ENCODE measurements around the gene CALN1.

CALN1 gene

GRCh38 chr7:72326365-72326764 lies 85.8 kb downstream of the CALN1 start:
- no peak for FAIRE-seq
- peak; percentile 23 for DNase-seq (ENCODE audit: low spot score)

- no peak for FAIRE-seq
- no peak for DNase-seq (ENCODE audit: low spot score)
These were observed 86.6 kb downstream of the CALN1 start for GRCh38 chr7:72325561-72325960.

- FAIRE-seq (no peak), DNase-seq (ENCODE audit: low spot score) (no peak)
These were observed 90.5 kb downstream of the CALN1 start for GRCh38 chr7:72321637-72322036.

GRCh38 chr7:72321081-72321480 lies 91.1 kb downstream of the CALN1 start:
- DNase-seq (ENCODE audit: low spot score) (no peak), FAIRE-seq (no peak)

GRCh38 chr7:72317341-72317740 lies 94.8 kb downstream of the CALN1 start:
- no peak for FAIRE-seq
- DNase-seq (ENCODE audit: low spot score): no peak

GRCh38 chr7:72316148-72316547 lies 96.0 kb downstream of the CALN1 start:
- DNase-seq (ENCODE audit: low spot score) (no peak), FAIRE-seq (no peak)

GRCh38 chr7:72313906-72314305 lies 98.2 kb downstream of the CALN1 start:
- FAIRE-seq (no peak), DNase-seq (ENCODE audit: low spot score) (no peak)

GRCh38 chr7:72310301-72310700 lies 101.8 kb downstream of the CALN1 start:
- FAIRE-seq (no peak), DNase-seq (ENCODE audit: low spot score) (no peak)

- DNase-seq (ENCODE audit: low spot score) (no peak), FAIRE-seq (no peak)
These were observed 102.7 kb downstream of the CALN1 start for GRCh38 chr7:72309476-72309875.

- no peak for DNase-seq (ENCODE audit: low spot score)
These were observed 103.2 kb downstream of the CALN1 start for GRCh38 chr7:72308986-72309385.

GRCh38 chr7:72307566-72307965 lies 104.6 kb downstream of the CALN1 start:
- FAIRE-seq: no peak
- no peak for DNase-seq (ENCODE audit: low spot score)

More at GRCh38 chr7:72308986-72309385, 103.2 kb downstream of the CALN1 start:
- FAIRE-seq: no peak

GRCh38 chr7:72298912-72299311 lies 113.2 kb downstream of the CALN1 start:
- FAIRE-seq (no peak), DNase-seq (ENCODE audit: low spot score) (no peak)

GRCh38 chr7:72298091-72298490 lies 114.0 kb downstream of the CALN1 start:
- FAIRE-seq: no peak
- no peak for DNase-seq (ENCODE audit: low spot score)

GRCh38 chr7:72297636-72298035 lies 114.5 kb downstream of the CALN1 start:
- no peak for DNase-seq (ENCODE audit: low spot score)
- no peak for FAIRE-seq

- FAIRE-seq (no peak), DNase-seq (ENCODE audit: low spot score) (no peak)
These were observed 119.3 kb downstream of the CALN1 start for GRCh38 chr7:72292794-72293193.

GRCh38 chr7:72292118-72292517 lies 120.0 kb downstream of the CALN1 start:
- FAIRE-seq (no peak), DNase-seq (ENCODE audit: low spot score) (no peak)

- DNase-seq (ENCODE audit: low spot score) (no peak), FAIRE-seq (no peak)
These were observed 125.6 kb downstream of the CALN1 start for GRCh38 chr7:72286519-72286918.

- no peak for DNase-seq (ENCODE audit: low spot score)
- FAIRE-seq: no peak
These were observed 128.8 kb downstream of the CALN1 start for GRCh38 chr7:72283309-72283708.

GRCh38 chr7:72281308-72281707 lies 130.8 kb downstream of the CALN1 start:
- DNase-seq (ENCODE audit: low spot score) (no peak), FAIRE-seq (no peak)

- DNase-seq (ENCODE audit: low spot score): no peak
- no peak for FAIRE-seq
These were observed 132.9 kb downstream of the CALN1 start for GRCh38 chr7:72279203-72279602.

GRCh38 chr7:72278550-72278949 lies 133.6 kb downstream of the CALN1 start:
- DNase-seq (ENCODE audit: low spot score): no peak

GRCh38 chr7:72275382-72276070 lies 136.6 kb downstream of the CALN1 start:
- no peak for DNase-seq (ENCODE audit: low spot score)
- FAIRE-seq: no peak

More at GRCh38 chr7:72278550-72278949, 133.6 kb downstream of the CALN1 start:
- FAIRE-seq: no peak

- DNase-seq (ENCODE audit: low spot score) (no peak), FAIRE-seq (no peak)
These were observed 139.7 kb downstream of the CALN1 start for GRCh38 chr7:72272479-72272878.

GRCh38 chr7:72268796-72269195 lies 143.3 kb downstream of the CALN1 start:
- FAIRE-seq (no peak), DNase-seq (ENCODE audit: low spot score) (no peak)

Data from urothelium cell line (cell line).